Activated CD4-positive, alpha-beta T cell treated with anti-CD3 and anti-CD28 coated beads, Interleukin-2, Interleukin-4, amounts not matched to agents 100 ng/mL and 50 ng/mL, durations not matched to agents 16 hours and 8 hours (primary cell): ENCODE results near the gene ITGAE.
A peak's percentile ranks its signal among the peaks of the same experiment; 100 is the strongest.
"Not testable (repeated sequence)": the region's sequence is repeated elsewhere in the genome, so short reads cannot be mapped to it uniquely, and the experiment has no call there.

Experiments
- DNase-seq: peaks from one replicate; pipeline ENCODE4 v3.0.0-alpha.2; 2020; ENCODE audit warnings: low spot score

Gene ITGAE

GRCh38 chr17:3761036-3761917, 39.7 kb downstream of the ITGAE start:
- DNase-seq = no peak

GRCh38 chr17:3759597-3760216, 41.3 kb downstream of the ITGAE start:
- no peak for DNase-seq

- DNase-seq = no peak
These were observed 45.5 kb downstream of the ITGAE start for GRCh38 chr17:3755335-3756030.

- peak; percentile 59 for DNase-seq
These were observed 46.3 kb downstream of the ITGAE start for GRCh38 chr17:3754458-3755334.

- DNase-seq = no peak
These were observed 46.9 kb downstream of the ITGAE start for GRCh38 chr17:3754066-3754457.

- DNase-seq = no peak
These were observed 47.4 kb downstream of the ITGAE start for GRCh38 chr17:3753624-3754023.

GRCh38 chr17:3751836-3752235, 49.2 kb downstream of the ITGAE start:
- DNase-seq = no peak

- peak; percentile 44 for DNase-seq
These were observed 50.1 kb downstream of the ITGAE start for GRCh38 chr17:3750926-3751325.

GRCh38 chr17:3750296-3750695, 50.7 kb downstream of the ITGAE start:
- no peak for DNase-seq

- no peak for DNase-seq
These were observed 52.4 kb downstream of the ITGAE start for GRCh38 chr17:3748576-3748975.

- DNase-seq = no peak
These were observed 53.2 kb downstream of the ITGAE start for GRCh38 chr17:3747805-3748204.

- no peak for DNase-seq
These were observed 55.9 kb downstream of the ITGAE start for GRCh38 chr17:3745071-3745470.

- no peak for DNase-seq
These were observed 57.0 kb downstream of the ITGAE start for GRCh38 chr17:3744014-3744413.

GRCh38 chr17:3740611-3741073, 60.3 kb downstream of the ITGAE start:
- DNase-seq = peak; percentile 56

- no peak for DNase-seq
These were observed 61.4 kb downstream of the ITGAE start for GRCh38 chr17:3739422-3740124.

- peak; percentile 71 for DNase-seq
These were observed 62.3 kb downstream of the ITGAE start for GRCh38 chr17:3738562-3739295.

GRCh38 chr17:3735515-3735914, 65.5 kb downstream of the ITGAE start:
- DNase-seq = no peak

GRCh38 chr17:3734911-3735276, 66.1 kb downstream of the ITGAE start:
- not testable (repeated sequence) for DNase-seq

- DNase-seq = no peak
These were observed 68.8 kb downstream of the ITGAE start for GRCh38 chr17:3732210-3732621.

GRCh38 chr17:3730881-3731429, 70.0 kb downstream of the ITGAE start:
- no peak for DNase-seq
